Measurements from ENCODE around the gene CLGN. TPM values are rescaled to one million over a fixed set of nuclear protein-coding genes. Genes with fewer than 3 reads are reported as not detected.

The CLGN gene
- total and polyA plus RNA-seq, 2 of the 4 experiments (the other 2 are of a cell fraction): 0.36 to 0.75 TPM

GRCh38 chr4:140463614-140464013, 36.2 kb upstream of the CLGN start:
- Histone ChIP-seq H3K27ac (ENCODE audit: insufficient read depth, low read length) (no peak overlapping the region), H3K4me1 (ENCODE audit: control insufficient read depth, insufficient read depth, low read length) (no peaks in the 10 kb centered on the region), H3K4ac (ENCODE audit: low read depth, low read length) (no peak overlapping the region), H3K9me1 (ENCODE audit: insufficient read depth, low read length) (no peaks in the 10 kb centered on the region), H3K18ac (ENCODE audit: low read depth, low read length) (no peak overlapping the region), H4K91ac (ENCODE audit: insufficient read depth, low read depth, low read length) (no peak overlapping the region), H4K8ac (ENCODE audit: low read depth in 2 of 2, low read length in 2 of 2) (no peak overlapping the region), H4K5ac (ENCODE audit: low read depth, low read length) (no peak overlapping the region), H3K23ac (ENCODE audit: low read depth, low read length) (no peak overlapping the region), H3K56ac (ENCODE audit: extremely low read depth, insufficient read depth, low read length) (no peak overlapping the region), H2BK20ac (ENCODE audit: low read depth, low read length) (no peak overlapping the region), H2AFZ (replicated peaks; ENCODE audit: low read length, poor library complexity) (no peak overlapping the region), H3K14ac (replicated peaks; ENCODE audit: low read depth, low read length) (no peak overlapping the region), H3K9me3 (ENCODE audit: control insufficient read depth, insufficient read depth, low read length) (no peaks in the 10 kb centered on the region), H3K9ac (ENCODE audit: low read depth, low read length) (no peak overlapping the region), H2AK9ac (replicated peaks; ENCODE audit: low read depth, low read length, poor library complexity) (no peak overlapping the region), H2BK5ac (ENCODE audit: low read depth, low read length, poor library complexity, severe bottlenecking) (no peak overlapping the region), H2AK5ac (ENCODE audit: low read depth, low read length) (no peak overlapping the region), H3K27me3 (ENCODE audit: control insufficient read depth, insufficient read depth, low read length) (peaks cover 13% of the 10 kb centered on the region), H2BK120ac (ENCODE audit: low read depth, low read length) (no peak overlapping the region), H3K4me3 (ENCODE audit: insufficient read depth, low read depth, low read length) (no peak overlapping the region), H3K79me1 (ENCODE audit: low read depth in 1 of 2, low read length in 2 of 2) (no peaks in the 10 kb centered on the region), H3K4me2 (ENCODE audit: low read depth, low read length) (no peak overlapping the region), H2BK15ac (ENCODE audit: low read depth, low read length) (no peak overlapping the region), H3K36me3 (ENCODE audit: control insufficient read depth, insufficient read depth, low read length) (no peaks in the 10 kb centered on the region), H4K20me1 (ENCODE audit: insufficient read depth, low read length) (no peaks in the 10 kb centered on the region)
- ChIA-PET POLR2A (ENCODE audit: unreplicated experiment) (no interaction called here), CTCF (no interaction called here)
- TF ChIP-seq RAD21 (IDR thresholded peaks at IDR 0.05; ENCODE audit: low read length) (no peak), CHD1 (IDR thresholded peaks at IDR 0.05; ENCODE audit: low read depth, low read length) (no peak), CTCF (conservative IDR thresholded peaks at IDR 0.05; ENCODE audit: low read depth, low read length) (no peak), ELK1 (IDR thresholded peaks at IDR 0.05; ENCODE audit: borderline replicate concordance, low read depth, low read length) (no peak), RFX5 (IDR thresholded peaks at IDR 0.05; ENCODE audit: low read depth, low read length) (no peak), USF2 (IDR thresholded peaks at IDR 0.05; ENCODE audit: low read depth, low read length) (no peak), CEBPB (IDR thresholded peaks at IDR 0.05; ENCODE audit: low read depth, low read length) (no peak), NFE2L2 (IDR thresholded peaks at IDR 0.05; ENCODE audit: low read depth, low read length) (no peak), BHLHE40 (IDR thresholded peaks at IDR 0.05; ENCODE audit: low read depth, low read length) (no peak), MXI1 (IDR thresholded peaks at IDR 0.05; ENCODE audit: borderline replicate concordance, low read depth, low read length) (no peak), POLR2A (IDR thresholded peaks at IDR 0.05; ENCODE audit: low read depth, low read length) (no peak), MAZ (IDR thresholded peaks at IDR 0.05; ENCODE audit: borderline replicate concordance, low read depth, low read length) (no peak), FOS (IDR thresholded peaks at IDR 0.05; ENCODE audit: low read depth, low read length) (no peak), RCOR1 (IDR thresholded peaks at IDR 0.05; ENCODE audit: insufficient replicate concordance, low read length) (no peak), MAFK (IDR thresholded peaks at IDR 0.05; ENCODE audit: low read depth, low read length) (no peak), SMC3 (IDR thresholded peaks at IDR 0.05; ENCODE audit: low read depth, low read length) (no peak)
- in situ Hi-C loops (cut with MboI; ENCODE audit: low sequenced_read_pairs): no loop called here
- intact Hi-C loops (cut with micrococcal nuclease): no loop called here
- DNase-seq (no peak), ATAC-seq (ENCODE audit: low read depth) (no peak)
- dilution Hi-C loops (cut with HindIII; ENCODE audit: low sequenced_read_pairs, unreplicated experiment): no loop called here
- BruUV-seq (replicated peaks): no TSS peak
- no CpG with 5 or more reads among the region's 1 CpG for WGBS, 2 experiments (ENCODE audit: extremely low coverage in 2 of 2, insufficient read length in 1 of 2)

Data from IMR-90 (cell line).